ENCODE results near the gene MN1.

- TF ChIP-seq POLR2AphosphoS5 (IDR thresholded peaks at IDR 0.05) (no peak), CTCF (IDR thresholded peaks at IDR 0.05) (no peak)
These were observed 19.5 kb downstream of the MN1 start for GRCh38 chr22:27782088-27782487.

Data from breast epithelium (tissue), 3 donors.